Spinal cord (tissue), 10 donors: ENCODE data around the gene RET. TPM values are rescaled to one million over a fixed set of nuclear protein-coding genes. Genes with fewer than 3 reads are reported as not detected.

Source experiments
- DNase-seq, 6 donors: peaks; one replicate each; pipeline versions ENCODE4 v3.0.0 to v3.0.0-alpha.2; 2013 to 2015; ENCODE audit warnings: low spot score in 6 of 6, low read depth in 4 of 6
- H3K27ac ChIP-seq: one replicate; pipeline ENCODE4 v1.5.1; 2013; ENCODE audit warnings: low read depth, low read length, control low read depth
- H3K27me3 ChIP-seq: one replicate; pipeline ENCODE4 v1.6.1; 2013; ENCODE audit warnings: low read length; ENCODE audit not compliant: control insufficient read depth, insufficient read depth
- H3K36me3 ChIP-seq: one replicate; pipeline ENCODE4 v1.6.1; 2013; ENCODE audit warnings: low read length; ENCODE audit not compliant: control insufficient read depth, insufficient read depth
- H3K4me1 ChIP-seq: one replicate; pipeline ENCODE4 v1.6.1; 2013; ENCODE audit warnings: low read length; ENCODE audit not compliant: control insufficient read depth, insufficient read depth
- H3K4me3 ChIP-seq: one replicate; pipeline ENCODE4 v1.5.1; 2013; ENCODE audit warnings: low read depth, low read length, control low read depth
- H3K9me3 ChIP-seq: one replicate; pipeline ENCODE4 v1.6.1; 2013; ENCODE audit warnings: low read length; ENCODE audit not compliant: control insufficient read depth, insufficient read depth
- WGBS: methylation state at CpG from one replicate; pipeline ENCODE4 v1.1.5; 2013; ENCODE audit warnings: missing lambda C conversion rate; ENCODE audit not compliant: insufficient coverage; 5-methylcytosine and 5-hydroxymethylcytosine counted together
- polyA plus RNA-seq, 2 donors: library from polyadenylated mRNA; unstranded; fragments of 120-200 nt; gene quantifications; one replicate each; pipeline ENCODE4 v1.2.1, GENCODE V29; 2013; ENCODE audit not compliant: insufficient read length in 2 of 2
- total RNA-seq, 2 donors: library from RNA; depleted of rRNA in 1 of 2; stranded (reverse); fragments of 120-200 nt in 1 of 2; fragments of >200 nt in 1 of 2; gene quantifications; one replicate each; pipeline versions ENCODE4 v1.2.3 to v1.2.4, GENCODE V29; 2013 to 2014
- donor health status: healthy.

RET gene
- total and polyA plus RNA-seq, 4 donors = 9.5 to 49.9 (median 38.4) TPM

- no peaks in the 10 kb centered on the region for H3K27me3 ChIP-seq
- no peak overlapping the region for H3K27ac ChIP-seq
- peaks cover 8% of the 10 kb centered on the region for H3K4me1 ChIP-seq
- no CpG with 5 or more reads among the region's 7 CpGs for WGBS
- H3K9me3 ChIP-seq = no peaks in the 10 kb centered on the region
- H3K4me3 ChIP-seq = no peak overlapping the region
- no peaks in the 10 kb centered on the region for H3K36me3 ChIP-seq
- DNase-seq = no peak
Observed at GRCh38 chr10:43059828-43060227, 17.0 kb upstream of the RET start.

- Histone ChIP-seq H3K36me3 (no peaks in the 10 kb centered on the region), H3K9me3 (no peaks in the 10 kb centered on the region), H3K4me1 (peaks cover 8% of the 10 kb centered on the region), H3K27me3 (no peaks in the 10 kb centered on the region), H3K4me3 (no peak overlapping the region), H3K27ac (no peak overlapping the region)
- DNase-seq = no peak
- WGBS = 80% methylated on average over 5 of the region's 6 CpGs
Observed at GRCh38 chr10:43060291-43060690, 16.6 kb upstream of the RET start.

- no peaks in the 10 kb centered on the region for H3K27me3 ChIP-seq
- no peaks in the 10 kb centered on the region for H3K36me3 ChIP-seq
Observed at GRCh38 chr10:43061331-43061730, 15.5 kb upstream of the RET start.

GRCh38 chr10:43061760-43062159 lies 15.1 kb upstream of the RET start:
- DNase-seq = no peak
- H3K27me3 ChIP-seq = no peaks in the 10 kb centered on the region
- WGBS = 83% methylated on average over 6 of the region's 9 CpGs

More at GRCh38 chr10:43061331-43061730, 15.5 kb upstream of the RET start:
- Histone ChIP-seq H3K4me1 (peaks cover 5% of the 10 kb centered on the region), H3K27ac (no peak overlapping the region), H3K9me3 (no peaks in the 10 kb centered on the region), H3K4me3 (no peak overlapping the region)
- DNase-seq = no peak
- 92% methylated on average over 8 of the region's 8 CpGs for WGBS

GRCh38 chr10:43062402-43063160 lies 14.3 kb upstream of the RET start:
- no peak overlapping the region for H3K27ac ChIP-seq
- DNase-seq = no peak
- H3K4me3 ChIP-seq = no peak overlapping the region
- WGBS = 88% methylated on average over 16 of the region's 18 CpGs
- no peaks in the 10 kb centered on the region for H3K36me3 ChIP-seq
- no peaks in the 10 kb centered on the region for H3K4me1 ChIP-seq
- H3K27me3 ChIP-seq = no peaks in the 10 kb centered on the region
- H3K9me3 ChIP-seq = no peaks in the 10 kb centered on the region

More at GRCh38 chr10:43061760-43062159, 15.1 kb upstream of the RET start:
- Histone ChIP-seq H3K36me3 (no peaks in the 10 kb centered on the region), H3K4me3 (no peak overlapping the region), H3K4me1 (peaks cover under 1% of the 10 kb centered on the region), H3K27ac (no peak overlapping the region), H3K9me3 (no peaks in the 10 kb centered on the region)

- Histone ChIP-seq H3K4me3 (no peak overlapping the region), H3K36me3 (no peaks in the 10 kb centered on the region), H3K4me1 (peaks cover 7% of the 10 kb centered on the region), H3K9me3 (no peaks in the 10 kb centered on the region), H3K27ac (no peak overlapping the region), H3K27me3 (no peaks in the 10 kb centered on the region)
- 78% methylated on average over 7 of the region's 11 CpGs for WGBS
- DNase-seq = no peak
Observed at GRCh38 chr10:43064331-43065075, 12.4 kb upstream of the RET start.

GRCh38 chr10:43065234-43065633 lies 11.6 kb upstream of the RET start:
- H3K27ac ChIP-seq = no peak overlapping the region

GRCh38 chr10:43065761-43066160 lies 11.1 kb upstream of the RET start:
- no peak for DNase-seq
- Histone ChIP-seq H3K4me3 (no peak overlapping the region), H3K27me3 (no peaks in the 10 kb centered on the region), H3K36me3 (no peaks in the 10 kb centered on the region), H3K9me3 (no peaks in the 10 kb centered on the region), H3K4me1 (peaks cover 14% of the 10 kb centered on the region), H3K27ac (no peak overlapping the region)
- 76% methylated on average over 3 of the region's 6 CpGs for WGBS

More at GRCh38 chr10:43065234-43065633, 11.6 kb upstream of the RET start:
- Histone ChIP-seq H3K9me3 (no peaks in the 10 kb centered on the region), H3K4me3 (no peak overlapping the region), H3K4me1 (peaks cover 12% of the 10 kb centered on the region), H3K36me3 (no peaks in the 10 kb centered on the region), H3K27me3 (no peaks in the 10 kb centered on the region)
- no CpG with 5 or more reads among the region's 1 CpG for WGBS
- no peak for DNase-seq

- no peak for DNase-seq
- H3K4me3 ChIP-seq = no peak overlapping the region
- no peaks in the 10 kb centered on the region for H3K27me3 ChIP-seq
- H3K9me3 ChIP-seq = no peaks in the 10 kb centered on the region
- H3K36me3 ChIP-seq = no peaks in the 10 kb centered on the region
- H3K4me1 ChIP-seq = peaks cover 14% of the 10 kb centered on the region
- no peak overlapping the region for H3K27ac ChIP-seq
- no CpG with 5 or more reads among the region's 3 CpGs for WGBS
Observed at GRCh38 chr10:43066481-43066880, 10.4 kb upstream of the RET start.
